Fibroblast of villous mesenchyme (primary cell): ENCODE data around the gene ZNF48. TPM values are rescaled to one million over a fixed set of nuclear protein-coding genes. Genes with fewer than 3 reads are reported as not detected.

Experiments used
- DNase-seq: peaks from one replicate; pipeline ENCODE4 v3.0.0-alpha.2; 2010; ENCODE audit warnings: low read depth
- H3K4me3 ChIP-seq: 2 replicates; pipeline ENCODE4 v1.5.1; 2011; ENCODE audit warnings: low read depth, mild to moderate bottlenecking, low read length
- CTCF ChIP-seq: IDR thresholded peaks from 2 replicates; pipeline ENCODE4 v1.5.1; 2012; ENCODE audit warnings: low read depth, mild to moderate bottlenecking, low read length; ENCODE audit not compliant: insufficient read depth
- total RNA-seq: library from RNA; depleted of rRNA; stranded (reverse); fragments of >200 nt; gene quantifications from 2 replicates; pipeline ENCODE4 v1.2.3, GENCODE V29; 2012

The ZNF48 gene
- total RNA-seq, 1 donor: 10.4 TPM

DNA sequence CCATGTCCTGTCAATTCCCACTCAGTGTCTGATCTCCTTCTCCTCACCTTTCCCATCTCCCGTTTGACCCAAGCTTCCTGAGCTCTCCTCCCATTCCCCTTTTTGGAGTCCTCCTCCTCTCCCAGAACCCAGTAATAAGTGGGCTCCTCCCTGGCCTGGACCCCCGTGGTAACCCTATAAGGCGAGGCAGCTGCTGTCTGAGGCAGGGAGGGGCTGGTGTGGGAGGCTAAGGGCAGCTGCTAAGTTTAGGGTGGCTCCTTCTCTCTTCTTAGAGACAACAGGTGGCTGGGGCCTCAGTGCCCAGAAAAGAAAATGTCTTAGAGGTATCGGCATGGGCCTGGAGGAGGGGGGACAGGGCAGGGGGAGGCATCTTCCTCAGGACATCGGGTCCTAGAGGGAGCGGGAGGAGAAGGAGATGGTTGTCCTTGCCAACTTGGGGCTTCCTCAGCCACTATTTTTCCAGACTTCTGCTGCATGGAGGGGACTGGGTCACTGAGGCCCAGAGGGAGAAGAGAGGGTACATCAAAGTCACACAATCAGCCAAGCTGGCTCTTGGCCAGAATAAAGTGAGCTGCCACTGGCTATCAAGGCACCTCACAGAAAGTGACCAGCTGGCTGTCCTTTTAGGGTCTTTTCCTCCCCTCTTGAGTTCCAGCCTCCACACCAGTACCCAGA lies 23.0 kb upstream of the ZNF48 start:
- no peak for DNase-seq
- no peak for TF ChIP-seq CTCF
- no peak overlapping the region for H3K4me3 ChIP-seq

GRCh38 chr16:30372725-30373124 lies 22.5 kb upstream of the ZNF48 start:
- no peak for TF ChIP-seq CTCF
- H3K4me3 ChIP-seq: no peak overlapping the region
- no peak for DNase-seq

DNA sequence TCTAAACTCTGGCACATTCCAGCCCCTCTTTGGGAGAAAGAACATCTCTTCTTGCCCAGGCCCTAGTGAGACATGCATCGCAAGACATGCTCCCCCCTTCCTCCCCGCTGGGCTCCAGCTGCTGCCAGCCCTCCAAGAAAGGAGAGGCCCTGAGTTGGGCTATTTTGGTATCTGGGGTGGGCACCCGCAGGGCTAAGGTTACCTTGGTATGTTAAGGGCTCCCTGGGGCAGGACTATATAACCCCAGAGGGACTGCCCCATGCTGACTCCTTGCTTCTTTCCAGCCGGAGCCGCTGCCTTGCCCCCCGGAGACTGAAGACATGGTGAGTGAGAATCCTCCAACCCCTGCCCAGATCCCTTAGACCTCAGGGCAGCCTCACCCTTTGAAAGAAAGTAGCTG lies 20.7 kb upstream of the ZNF48 start, which contains the start of gene MYL11:
MYL11 (plus strand) TSS at position 265 of the 400 bp plus-strand sequence; CDS start at position 321, 56 bp downstream.
- H3K4me3 ChIP-seq: no peak within 1 kb of the TSS
- DNase-seq: no peak
- no peak for TF ChIP-seq CTCF

DNA sequence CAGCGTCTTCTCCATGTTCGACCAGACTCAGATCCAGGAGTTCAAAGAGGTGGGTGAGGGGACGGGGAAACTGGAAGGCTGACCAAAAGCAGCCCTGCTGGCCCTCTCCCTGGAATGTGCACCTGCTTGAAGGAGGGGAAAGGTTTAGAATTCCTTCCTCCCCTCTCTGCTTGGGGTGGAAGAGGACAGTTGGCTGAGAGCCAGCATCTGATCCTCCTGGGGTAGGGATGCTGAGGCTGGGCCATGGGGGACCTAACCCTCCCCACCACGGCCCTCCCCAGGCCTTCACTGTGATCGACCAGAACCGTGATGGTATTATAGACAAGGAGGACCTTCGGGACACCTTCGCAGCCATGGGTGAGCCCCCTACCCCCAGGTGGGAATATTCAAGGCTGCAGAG lies 19.4 kb upstream of the ZNF48 start:
- DNase-seq: no peak
- no peak overlapping the region for H3K4me3 ChIP-seq
- TF ChIP-seq CTCF: no peak

GRCh38 chr16:30376461-30376902 lies 18.7 kb upstream of the ZNF48 start:
- DNase-seq: no peak
- no peak for TF ChIP-seq CTCF
- H3K4me3 ChIP-seq: no peak overlapping the region

GRCh38 chr16:30377050-30377811 lies 18.0 kb upstream of the ZNF48 start:
- H3K4me3 ChIP-seq: peak overlapping the region; percentile 54
- TF ChIP-seq CTCF: no peak
- DNase-seq: no peak

- TF ChIP-seq CTCF: no peak
- H3K4me3 ChIP-seq: peak overlapping the region; percentile 54
- DNase-seq: peak; percentile 94
These were observed 17.4 kb upstream of the ZNF48 start for GRCh38 chr16:30377812-30378235.
